NCI-H526 (cell line): ENCODE measurements around the gene PPFIBP1.

Experiments used
- DNase-seq, 2 experiments: peaks; one replicate each; lab custom pipeline; 2025; lab: John Stamatoyannopoulos, UW

Gene PPFIBP1

DNA sequence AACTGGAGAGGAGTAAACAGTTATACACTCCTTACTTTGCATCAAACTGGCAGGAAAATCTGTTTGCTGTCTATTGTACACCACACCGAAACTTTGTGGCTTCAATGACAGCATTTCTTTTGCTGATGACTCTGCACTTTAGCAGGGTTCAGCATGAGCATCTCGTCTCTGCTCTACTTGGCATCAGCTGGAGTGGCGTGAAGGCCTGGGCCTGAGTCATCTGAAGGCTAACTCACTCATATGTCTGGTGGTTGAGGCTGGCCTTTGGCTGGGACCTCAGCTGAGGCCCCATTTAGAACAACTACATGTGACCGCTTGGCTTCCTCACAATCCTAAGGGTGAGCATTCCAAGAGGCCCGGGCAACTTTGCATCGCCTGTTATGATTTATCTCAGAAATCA, 143.5 kb downstream of the PPFIBP1 start:
- DNase-seq = no peak

DNA sequence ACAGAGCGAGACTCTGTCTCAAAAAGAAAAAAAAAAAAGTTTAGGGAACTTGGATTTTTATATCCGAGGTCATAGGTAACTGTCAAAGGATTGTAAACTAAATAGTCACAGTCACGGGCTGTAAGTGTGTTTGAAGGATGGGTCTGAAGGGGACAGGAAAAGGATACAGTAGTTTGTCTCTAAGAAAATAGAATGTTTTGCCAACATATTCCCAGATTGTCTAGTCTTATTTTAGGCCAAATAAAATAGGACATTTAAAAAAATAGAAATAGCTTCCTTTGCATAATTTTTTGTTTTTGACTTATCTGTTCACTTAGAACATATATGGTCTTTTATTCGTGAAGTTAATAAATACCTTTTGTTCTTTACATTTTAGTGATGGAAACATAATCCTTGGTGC, 148.0 kb downstream of the PPFIBP1 start:
- DNase-seq = no peak

DNA sequence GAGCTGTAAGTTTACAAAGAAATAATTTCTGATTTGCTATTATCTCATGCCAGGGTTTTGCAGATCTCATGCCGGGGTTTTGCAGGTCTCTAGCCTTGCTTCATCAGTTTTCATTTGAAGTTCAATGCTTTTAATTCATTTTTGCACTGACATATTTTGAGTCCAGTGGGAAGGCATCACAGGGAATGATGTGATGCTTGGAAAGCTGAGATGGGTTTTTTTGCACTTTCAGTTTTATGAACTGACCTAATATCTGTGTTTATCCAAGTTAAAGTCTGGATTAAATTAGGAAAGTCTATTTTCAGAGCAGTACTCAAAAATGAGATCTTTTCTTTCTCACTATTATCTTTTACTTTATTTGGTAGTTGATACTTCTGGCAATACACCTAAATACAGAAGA, 148.6 kb downstream of the PPFIBP1 start:
- DNase-seq = no peak

DNA sequence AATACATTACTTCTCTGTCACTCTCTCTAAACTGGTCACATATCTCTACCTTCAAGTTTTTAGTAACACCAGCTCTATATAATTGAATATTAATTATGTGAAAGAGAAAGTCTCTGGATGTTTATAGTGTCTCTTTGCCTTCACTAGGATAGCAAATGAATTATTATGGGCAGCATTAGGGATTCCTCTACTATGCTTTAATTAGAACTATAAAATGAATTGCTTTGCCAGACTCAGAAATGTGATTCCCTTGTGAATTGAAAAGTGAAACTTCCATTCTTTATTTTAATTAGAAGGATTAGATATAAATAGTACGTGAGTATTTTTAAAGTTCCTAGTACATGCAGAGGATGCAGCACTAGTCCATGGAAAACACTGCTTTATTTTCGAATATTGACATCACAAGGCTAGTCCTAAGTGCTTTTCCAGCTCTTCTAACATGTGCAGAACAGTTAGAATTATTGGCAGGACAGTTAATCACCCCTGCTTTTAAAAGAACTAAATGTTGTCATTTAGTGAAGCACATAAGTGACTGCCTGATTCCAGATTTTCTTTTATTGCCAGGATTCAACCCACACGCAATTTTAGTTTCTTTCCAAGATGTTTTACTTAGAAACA, 149.2 kb downstream of the PPFIBP1 start:
- no peak for DNase-seq

DNA sequence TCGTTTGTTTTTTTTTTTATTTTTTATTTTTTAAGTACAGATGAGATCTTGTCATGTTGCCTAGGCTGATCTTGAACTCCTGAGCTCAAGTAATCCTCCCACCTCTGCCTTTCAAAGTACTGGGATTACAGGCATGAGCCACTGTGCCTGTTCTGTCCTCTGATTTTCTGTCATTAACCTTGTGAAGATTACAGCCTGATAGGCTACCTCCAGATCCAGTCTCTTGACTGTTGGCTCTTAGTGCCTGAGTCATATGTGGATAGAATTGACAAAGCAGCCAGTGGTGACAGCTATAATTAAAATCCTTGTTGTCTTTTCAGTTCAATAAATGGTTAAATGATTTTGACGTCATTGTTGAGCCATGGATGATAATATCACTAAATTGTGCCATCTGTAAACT, 151.0 kb downstream of the PPFIBP1 start:
- no peak for DNase-seq

DNA sequence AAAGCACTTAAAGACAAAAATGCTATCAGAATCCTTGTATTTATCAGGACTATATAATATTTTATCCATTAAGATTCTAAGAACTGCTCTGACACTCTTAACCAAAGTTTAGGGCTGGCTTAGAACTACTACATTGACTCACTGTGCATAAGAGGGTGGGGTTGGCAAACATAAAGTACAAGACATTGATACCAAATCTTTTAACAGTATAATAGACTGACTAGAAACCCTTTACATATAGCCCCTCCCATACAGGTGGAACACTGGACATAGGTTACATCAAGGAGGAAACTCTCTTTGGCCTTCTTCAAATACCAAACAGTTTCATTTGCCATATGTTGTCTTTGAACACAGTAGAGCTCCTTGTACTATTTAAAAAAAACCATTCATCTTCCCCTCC, 156.6 kb downstream of the PPFIBP1 start:
- DNase-seq = no peak

DNA sequence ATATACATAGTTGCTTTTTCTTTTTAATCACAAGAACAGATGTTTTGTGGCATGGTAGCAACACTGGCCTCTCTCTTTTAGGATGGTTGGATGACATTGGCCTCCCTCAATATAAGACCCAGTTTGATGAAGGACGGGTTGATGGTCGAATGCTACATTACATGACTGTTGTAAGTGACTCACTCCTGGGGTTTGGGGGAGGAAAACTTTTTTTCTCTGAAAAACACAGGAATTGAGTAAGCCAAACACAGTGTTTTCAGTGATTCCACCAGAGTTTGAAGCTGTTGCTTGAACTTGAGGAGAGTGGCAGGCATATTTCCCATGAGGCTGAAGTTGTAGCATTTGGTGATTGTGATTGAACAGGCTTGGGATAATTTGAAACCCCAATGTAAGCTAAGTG, 158.5 kb downstream of the PPFIBP1 start:
- no peak for DNase-seq

DNA sequence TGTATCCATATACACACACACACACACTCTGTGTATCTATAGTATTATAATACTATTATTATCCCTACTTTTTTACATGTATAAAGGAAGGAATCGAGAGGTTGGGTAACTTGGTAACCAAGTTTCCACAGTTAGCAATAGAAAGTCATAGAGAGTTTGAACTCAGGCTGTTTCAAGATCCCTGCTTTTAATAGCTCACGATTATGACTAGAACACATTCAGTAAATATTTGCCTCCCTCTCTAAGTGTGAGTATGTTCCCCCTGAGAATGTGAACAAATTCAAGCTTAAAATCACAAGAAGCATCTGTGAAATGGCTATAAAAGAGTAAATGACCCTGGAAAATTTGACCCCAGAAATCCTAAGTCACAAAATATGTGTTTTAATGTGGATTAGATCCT, 161.3 kb downstream of the PPFIBP1 start:
- DNase-seq = no peak

DNA sequence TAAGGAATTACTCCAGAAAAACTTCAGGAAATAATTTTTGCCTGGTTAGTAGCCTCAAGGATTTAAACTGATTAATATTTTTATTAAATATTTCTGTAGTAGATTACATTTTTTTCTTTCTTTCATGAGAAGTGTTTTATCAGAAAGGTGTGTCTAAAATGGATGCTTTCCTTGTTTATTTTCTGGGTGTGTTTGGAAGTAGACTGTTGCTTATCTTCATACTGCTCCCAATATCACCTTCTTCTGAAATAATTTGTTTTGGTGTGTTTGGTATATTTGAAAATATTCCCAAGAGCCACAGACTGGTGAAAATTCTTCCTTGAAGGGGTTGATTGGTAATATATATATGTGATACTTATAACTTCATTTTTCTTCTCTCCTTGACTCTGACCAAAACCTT, 162.1 kb downstream of the PPFIBP1 start:
- no peak for DNase-seq

DNA sequence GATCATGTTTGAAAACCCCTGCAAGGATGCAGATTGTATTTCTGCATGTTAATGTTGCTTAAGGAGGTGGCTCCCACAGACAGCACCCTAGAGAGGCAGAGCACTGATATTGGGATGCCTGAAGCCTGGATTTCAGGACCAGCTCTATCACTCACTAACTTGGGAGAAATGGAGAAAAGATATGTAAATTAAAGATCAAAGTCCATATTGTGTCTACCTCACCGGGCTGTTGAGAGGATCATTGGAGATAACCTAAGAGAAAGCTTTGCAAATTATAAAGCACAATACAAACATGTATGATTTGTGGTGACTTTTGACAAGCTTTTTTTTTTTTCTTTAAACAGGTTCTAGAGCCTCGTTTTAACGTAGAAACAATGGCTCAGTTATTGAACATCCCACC, 164.7 kb downstream of the PPFIBP1 start:
- DNase-seq = peak; percentile 11 to 53

DNA sequence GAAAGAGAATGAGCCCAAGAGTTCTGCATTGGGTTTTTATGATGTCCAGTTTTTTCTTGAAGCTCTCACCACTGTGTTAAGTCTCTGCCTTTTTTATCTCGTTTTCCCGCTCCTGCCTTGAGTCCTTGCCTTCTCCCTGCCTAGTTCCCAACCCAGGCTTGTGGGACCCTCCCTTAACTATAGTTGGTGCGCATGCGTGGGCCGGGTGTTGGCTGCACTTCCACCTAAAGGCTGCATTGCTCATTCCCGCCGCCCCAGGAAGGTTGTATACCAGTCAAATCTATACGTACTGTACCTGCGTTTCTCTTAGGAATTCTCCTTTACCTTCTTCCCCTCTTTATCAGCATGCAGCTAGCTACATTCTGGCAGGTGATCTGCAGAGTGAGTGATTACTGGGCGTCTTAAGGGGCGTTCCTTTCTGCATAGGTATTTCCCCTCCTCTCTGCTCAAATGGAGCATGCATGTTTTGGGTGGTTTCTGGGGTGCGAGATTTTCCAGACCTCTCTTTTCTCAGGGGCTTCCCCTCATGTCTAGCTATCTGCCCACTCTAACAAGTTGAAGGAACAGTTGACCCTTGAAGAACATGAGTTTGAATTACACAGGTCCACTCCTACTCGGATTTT, 165.7 kb downstream of the PPFIBP1 start:
- no peak for DNase-seq

DNA sequence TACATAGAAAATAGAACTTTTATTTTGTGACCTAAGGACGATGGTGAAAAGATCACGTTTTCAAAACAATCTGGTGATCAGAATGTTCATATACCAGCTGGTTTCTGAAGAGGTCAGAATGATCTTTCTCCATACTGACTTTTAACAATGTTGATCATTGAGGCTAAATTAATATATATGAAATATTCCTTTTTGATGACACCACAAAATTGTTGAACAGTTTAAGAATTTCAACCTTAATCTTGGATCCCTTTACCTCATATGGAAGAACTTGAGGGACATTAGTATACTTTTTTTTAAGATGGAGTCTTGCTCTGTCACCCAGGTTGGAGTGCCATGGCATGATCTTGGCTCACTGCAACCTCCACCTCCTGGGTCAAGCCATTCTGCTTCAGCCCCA, 169.4 kb downstream of the PPFIBP1 start:
- no peak for DNase-seq

DNA sequence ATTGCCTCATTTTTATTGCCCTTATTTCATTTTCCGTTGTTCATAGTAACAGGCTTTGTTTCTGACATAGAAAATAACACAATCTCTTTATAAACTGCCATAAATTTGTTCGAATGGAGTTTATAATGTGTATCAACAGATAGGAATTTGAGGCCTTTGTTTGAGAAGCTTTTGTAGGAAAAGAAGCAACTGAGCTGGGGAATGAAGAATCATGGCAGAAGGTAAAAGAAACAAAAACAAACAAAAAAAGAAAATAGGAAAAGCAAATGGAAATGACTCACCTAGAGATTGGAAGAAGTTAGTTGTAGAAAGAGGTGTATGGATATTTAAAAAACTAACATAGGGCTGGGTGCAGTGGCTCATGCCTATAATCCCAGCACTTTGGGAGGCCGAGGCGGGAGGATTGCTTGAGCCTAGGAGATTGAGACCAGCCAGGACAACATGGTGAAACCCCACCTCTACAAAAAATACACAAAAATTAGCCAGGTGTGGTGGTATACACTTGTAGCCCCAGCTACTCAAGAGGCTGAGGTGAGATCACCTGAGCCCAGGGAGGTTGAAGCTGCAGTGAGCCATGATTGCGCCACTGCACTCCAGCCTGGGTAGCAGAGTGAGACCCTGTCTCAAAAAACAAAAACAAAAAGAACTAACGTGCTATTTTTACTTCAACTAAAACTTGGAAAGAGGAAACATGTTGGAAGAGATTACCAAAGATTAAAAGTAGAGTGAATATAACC, 171.7 kb downstream of the PPFIBP1 start:
- no peak for DNase-seq

DNA sequence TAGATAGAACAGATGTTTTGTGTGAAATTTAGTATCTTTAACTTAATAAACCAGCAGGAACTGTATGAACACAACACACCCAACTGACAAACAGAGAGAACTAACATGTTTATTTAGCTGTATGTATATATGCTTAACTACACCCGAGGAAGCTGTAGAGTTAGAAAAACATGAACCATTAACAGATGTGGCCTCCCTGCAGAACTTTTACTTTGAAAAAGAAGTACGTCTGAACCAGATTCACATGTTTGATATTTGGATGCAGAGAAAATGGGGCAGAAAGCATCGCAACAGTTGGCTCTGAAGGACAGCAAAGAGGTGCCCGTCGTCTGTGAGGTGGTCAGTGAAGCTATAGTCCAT, 172.3 kb downstream of the PPFIBP1 start, which contains the start of gene REP15:
REP15 (plus strand) TSS at position 155 of the 360 bp plus-strand sequence; CDS start at position 271, 116 bp downstream.
- no peak for DNase-seq

DNA sequence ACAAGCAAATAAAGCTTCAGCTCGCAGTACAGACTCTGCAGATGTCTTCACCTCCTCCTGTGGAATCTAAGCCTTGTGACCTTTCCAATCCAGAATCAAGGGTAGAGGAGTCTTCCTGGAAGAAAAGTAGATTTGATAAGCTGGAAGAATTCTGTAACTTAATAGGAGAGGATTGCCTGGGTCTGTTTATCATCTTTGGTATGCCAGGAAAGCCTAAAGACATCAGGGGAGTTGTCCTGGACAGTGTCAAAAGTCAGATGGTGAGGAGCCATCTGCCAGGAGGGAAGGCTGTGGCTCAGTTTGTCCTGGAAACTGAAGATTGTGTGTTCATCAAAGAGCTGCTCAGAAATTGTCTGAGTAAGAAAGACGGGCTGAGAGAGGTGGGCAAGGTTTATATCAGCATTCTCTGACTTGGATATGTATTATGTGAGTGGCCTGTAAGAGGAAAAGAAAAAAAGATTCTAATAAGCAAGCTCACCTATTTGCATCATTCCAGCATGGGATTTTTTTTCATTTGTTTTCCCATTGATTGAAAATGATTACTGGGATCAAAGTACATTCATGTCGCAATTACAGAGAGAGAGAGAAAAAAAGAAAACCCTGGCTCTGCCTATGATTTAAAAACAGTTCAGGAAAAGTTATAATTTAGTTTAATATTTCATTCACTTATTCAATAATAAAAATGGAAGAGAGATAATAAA, 173.0 kb downstream of the PPFIBP1 start:
- DNase-seq = no peak

DNA sequence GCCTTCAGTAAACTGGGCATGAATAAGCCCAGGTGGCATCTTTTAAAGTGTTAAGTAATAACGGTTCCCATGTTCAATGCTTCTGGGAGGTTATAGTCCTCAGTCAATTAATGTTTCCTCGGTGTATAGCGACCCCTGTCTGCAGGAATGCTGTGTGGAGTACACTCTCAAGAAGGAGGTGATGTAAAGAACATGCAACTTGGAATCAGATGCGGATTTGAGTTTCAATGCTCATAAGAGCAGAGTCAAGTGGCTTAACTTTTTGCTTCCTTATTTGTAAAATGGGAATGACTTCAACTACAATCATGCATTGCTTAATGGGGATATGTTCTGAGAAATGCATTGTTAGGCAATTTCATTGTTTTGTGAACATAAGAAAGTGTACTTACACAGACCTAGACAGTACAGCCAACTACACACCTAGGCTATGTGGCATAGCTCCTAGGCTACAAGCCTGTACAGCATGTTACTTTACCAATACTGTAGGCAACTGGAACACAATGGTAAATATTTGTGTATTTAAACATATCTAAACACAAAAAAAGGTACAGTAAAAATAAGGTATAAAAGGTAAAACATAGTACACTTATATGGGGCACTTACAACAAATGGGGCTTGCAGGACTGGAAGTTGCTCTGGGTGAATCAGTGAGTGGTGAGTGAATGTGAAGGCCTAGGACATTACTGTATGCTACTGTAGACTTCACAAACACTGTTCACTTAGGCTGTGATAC, 179.9 kb downstream of the PPFIBP1 start:
- peak; percentile 54 to 84 for DNase-seq

DNA sequence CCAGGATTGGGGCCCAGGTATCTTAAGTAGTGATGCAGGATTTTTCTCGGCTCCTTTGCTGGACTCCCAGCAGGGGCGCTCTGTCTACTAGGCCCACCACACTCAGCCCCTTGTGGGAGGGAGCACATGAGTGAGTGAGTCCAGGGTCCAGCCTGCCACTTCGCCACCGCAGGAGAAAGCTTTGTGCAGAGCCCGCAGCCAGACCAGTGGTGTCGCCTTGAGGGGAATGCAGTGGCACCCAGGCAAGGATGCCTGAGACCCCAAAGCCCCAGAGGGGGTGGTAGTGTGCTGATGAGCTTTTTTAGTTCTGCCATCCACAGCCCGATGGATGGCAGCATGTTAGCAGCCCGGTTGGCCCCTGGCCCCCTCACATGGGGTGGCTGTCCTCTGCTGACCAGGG, 181.3 kb downstream of the PPFIBP1 start:
- no peak for DNase-seq

DNA sequence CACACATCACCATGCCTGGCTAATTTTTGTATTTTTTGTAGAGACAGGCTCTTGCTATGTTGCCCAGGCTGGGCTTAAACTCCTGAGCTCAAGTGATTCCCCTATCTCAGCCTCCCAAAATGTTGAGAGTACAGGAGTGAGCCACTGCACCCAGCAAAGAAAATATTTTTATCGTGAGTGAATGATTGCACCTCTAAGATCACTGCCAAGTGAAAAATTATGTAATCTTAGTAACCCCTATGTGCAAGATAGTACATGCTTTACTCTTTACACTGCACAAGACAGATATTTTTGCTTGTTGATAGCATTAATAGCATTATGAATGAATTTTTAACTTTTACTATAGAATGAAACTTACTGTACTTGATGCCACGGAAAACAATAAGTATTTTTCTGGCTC, 183.2 kb downstream of the PPFIBP1 start:
- DNase-seq = no peak

DNA sequence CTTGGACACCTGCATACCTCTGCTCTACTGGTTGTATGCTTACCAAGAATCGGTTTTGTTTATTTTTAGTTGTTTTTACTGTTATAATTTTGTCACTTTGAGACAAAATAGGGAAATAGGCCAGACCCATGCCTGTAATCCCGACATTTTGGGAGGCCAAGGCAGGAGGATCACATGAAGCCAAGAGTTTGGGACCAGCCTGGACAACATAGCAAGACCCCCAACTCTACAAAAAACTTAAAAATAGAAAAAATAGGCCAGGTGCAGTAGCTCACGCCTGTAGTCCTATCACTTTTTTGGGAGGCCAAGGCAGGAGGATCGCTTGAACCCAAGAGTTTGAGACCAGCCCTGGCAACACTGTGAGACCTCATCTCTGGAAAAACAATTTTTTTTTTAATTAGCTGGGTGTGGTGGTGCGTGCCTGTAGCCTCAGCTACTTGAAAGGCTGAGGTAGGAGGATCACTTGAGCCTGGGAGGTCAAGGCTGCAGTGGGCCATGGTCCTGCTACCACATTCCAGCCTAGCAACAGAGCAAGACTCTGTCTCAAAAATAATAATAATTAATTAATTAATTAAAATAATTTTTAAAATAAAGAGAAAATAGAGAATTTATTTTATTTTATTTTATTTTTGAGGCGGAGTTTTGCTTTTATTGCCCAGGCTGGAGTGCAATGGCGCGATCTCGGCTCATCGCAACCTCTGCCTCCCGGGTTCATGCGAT, 185.4 kb downstream of the PPFIBP1 start:
- no peak for DNase-seq

DNA sequence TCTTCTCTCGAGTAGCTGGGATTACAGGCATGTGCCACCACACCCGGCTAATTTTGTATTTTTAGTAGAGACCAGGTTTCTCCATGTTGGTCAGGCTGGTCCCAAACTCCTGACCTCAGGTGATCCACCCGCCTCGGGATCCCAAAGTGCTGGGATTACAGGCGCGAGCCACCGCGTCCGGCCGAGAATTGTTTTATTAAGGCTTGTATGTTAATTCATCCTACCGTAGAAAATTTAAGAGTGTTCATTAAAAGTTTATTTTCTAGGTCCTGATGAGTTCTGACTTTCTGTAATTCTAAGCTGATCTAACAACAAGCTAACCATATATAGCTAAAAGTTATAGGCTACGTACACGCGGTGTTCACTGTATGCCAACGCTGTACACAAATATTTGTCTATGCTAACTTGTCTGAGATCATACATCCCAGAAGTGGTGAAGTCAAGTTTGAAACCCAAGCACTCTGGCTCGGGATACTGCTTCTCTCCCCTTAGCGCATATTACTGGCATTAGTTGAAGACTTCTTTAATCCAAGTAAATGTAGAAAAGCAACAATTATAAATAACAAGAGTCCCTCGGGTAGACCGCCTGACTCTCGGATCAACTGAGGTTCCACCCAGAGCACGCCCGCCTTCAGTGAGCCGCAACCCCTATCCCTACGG, 186.1 kb downstream of the PPFIBP1 start:
- peak; percentile 57 to 70 for DNase-seq
